GM03348 (cell line): ENCODE measurements around the gene LFNG.
A peak's percentile ranks its signal among the peaks of the same experiment; 100 is the strongest.
"Not testable (repeated sequence)": the region's sequence is repeated elsewhere in the genome, so short reads cannot be mapped to it uniquely, and the experiment has no call there.

Experiments used
- DNase-seq: peaks from one replicate; pipeline ENCODE4 v3.0.0; 2012; ENCODE audit warnings: low spot score

The LFNG gene

GRCh38 chr7:2544541-2545188, 25.1 kb downstream of the LFNG start:
- no peak for DNase-seq

DNA sequence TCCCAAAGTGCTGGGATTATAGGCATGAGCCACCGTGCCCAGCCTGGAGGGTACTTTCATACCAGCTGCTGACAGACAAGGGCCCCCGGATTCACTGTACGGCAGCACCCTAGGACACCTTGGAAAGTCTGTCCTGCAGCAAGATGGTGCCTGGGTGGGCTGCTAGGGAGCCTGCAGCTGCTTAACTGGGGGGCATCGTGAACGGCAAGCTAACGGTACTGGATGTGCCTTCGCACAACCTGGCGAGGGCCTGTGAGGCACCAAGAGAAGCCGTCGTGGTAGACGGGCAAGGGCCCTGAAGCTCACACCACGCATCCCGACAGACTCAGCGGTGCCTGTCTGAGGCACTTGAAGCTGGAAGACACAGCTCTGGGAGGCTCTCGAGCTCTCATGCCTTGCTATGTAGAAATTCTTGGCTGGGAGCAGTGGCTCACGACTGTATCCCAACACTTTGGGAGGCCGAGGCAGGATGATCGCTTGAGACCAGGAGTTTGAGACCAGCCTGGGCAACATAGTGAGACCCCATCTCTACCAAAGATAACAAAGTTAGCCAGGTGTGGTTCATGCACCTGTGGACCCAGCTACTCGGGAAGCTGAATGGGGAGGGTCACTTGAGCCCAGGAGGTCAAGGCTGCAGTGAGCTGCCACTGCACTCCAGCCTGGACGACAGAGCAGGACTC, 26.3 kb downstream of the LFNG start:
- no peak for DNase-seq

- DNase-seq: no peak
These were observed 27.4 kb downstream of the LFNG start for GRCh38 chr7:2546776-2547586.

DNA sequence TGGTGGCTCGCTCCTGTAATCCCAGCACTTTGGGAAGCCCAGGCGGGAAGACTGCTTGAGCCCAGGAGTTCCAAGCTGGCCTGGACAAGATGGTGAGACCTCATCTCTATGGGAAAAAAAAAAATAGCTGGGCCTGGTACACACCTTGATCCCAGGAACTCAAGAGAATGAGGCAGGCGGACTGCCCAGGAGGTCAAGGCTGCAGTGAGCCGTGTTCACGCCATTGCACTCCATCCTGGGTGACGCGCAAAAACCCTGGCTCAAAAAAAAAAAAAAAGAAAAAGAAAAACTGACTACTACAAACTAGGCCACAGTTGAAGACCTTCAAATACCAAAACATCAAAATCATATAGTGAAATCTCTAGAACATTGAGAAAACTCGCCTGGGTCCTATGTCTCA, 31.8 kb downstream of the LFNG start:
- no peak for DNase-seq

DNA sequence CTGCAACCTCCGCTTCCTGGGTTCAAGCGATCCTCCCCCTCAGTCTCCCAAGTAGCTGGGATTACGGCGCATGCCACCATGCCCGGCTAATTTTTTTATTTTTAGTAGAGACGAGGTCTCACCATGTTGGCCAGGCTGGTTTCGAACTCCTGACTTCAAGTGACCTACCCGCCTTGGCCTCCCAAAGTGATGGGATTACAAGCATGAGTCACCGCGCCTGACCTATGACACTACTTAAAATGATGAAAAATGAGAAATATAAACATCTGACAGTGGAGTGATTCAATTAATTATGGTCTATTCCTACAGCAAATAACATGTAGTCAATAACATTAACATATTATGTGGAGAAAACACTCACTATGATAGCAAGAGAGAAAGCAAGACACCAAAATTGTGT, 33.5 kb downstream of the LFNG start:
- no peak for DNase-seq

- no peak for DNase-seq
These were observed 34.4 kb downstream of the LFNG start for GRCh38 chr7:2553831-2554581.

GRCh38 chr7:2554661-2555111, 35.1 kb downstream of the LFNG start:
- no peak for DNase-seq

DNA sequence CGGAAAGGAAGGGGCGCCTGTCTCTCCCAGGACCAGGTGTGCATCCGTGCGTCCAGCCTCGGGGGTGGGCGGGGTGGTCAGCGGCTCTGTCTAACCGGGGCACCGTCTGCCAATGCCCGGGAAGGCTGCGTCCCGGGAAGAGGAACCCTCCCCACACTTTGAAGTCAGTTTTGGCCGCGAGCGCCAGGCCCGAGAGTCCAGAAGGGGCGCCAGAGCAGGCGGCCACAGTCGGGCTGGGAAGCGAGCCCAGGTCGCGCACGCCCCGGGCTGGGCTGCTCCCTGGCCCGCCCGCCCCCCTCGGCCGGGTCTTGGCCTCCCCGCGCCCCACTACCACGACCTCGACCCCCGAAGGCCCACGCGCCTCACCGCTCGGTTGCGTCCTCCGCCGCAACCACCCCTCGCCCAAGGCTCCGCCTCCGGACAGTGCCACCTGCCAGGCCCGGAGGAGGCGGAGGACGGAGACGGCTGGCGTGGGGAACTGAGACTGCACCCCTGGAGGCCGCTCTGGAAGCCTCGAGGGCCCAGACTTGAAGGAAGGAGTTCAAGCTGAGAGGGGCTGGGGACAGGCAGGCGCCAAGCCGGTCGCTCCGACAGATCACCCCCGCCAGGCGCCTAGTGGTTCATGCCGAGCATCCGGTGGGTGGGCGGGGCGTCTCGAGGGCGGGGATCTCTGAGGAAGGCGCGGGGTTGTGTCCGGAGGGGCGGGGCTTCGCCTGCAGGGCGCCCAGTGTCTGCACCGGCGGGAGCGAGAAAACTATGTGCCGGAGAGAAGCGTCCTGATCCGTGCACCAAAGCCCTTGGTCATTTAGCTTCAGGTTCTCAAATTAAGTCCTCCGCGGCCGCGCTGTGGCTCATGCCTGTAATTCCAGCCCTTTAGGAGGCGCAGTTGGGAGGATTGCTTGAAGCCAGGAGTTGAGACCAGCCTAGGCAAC, 35.8 kb downstream of the LFNG start, which contains the start of gene BRAT1:
Gene BRAT1, minus strand, starts transcription at position 404 of the 932 bp plus-strand sequence. CDS start 1,093 bp downstream, outside the sequence.
- peak; percentile 99 for DNase-seq

DNA sequence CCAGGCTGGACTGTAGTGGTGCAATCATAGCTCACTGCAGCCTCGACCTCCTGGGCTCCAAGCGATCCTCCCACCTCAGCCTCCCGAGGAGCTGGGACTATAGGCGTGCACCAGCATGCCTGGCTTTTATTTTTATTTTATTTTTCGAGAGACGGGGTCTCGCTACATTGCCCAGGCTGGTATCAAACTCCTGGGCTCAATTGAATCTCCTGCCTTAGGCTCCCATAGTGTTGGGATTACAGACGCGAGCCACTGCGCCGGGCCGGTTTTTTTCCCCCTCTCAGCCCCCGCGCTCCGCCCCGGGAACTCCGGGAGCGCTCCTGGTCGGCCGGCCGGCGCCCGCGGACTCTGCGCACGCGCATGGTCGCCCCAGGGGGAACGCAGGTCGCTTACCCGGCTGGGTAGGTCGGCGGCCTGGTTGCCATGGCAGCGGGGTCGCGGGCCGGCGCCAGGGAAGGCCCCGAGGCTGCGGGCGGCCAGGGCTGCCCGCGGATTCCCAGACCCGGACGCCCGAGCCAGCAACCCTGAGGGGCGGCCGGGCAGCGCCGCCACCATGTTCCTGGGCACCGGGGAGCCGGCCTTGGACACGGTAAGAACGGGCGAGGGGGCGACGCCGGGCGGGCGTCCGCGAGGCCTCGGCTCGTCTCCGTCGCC, 39.2 kb downstream of the LFNG start, which contains the start of gene IQCE:
Gene IQCE, plus strand, starts transcription at position 351 of the 654 bp plus-strand sequence. Its CDS starts 203 bp downstream, at position 554.
- peak; percentile 99 for DNase-seq

DNA sequence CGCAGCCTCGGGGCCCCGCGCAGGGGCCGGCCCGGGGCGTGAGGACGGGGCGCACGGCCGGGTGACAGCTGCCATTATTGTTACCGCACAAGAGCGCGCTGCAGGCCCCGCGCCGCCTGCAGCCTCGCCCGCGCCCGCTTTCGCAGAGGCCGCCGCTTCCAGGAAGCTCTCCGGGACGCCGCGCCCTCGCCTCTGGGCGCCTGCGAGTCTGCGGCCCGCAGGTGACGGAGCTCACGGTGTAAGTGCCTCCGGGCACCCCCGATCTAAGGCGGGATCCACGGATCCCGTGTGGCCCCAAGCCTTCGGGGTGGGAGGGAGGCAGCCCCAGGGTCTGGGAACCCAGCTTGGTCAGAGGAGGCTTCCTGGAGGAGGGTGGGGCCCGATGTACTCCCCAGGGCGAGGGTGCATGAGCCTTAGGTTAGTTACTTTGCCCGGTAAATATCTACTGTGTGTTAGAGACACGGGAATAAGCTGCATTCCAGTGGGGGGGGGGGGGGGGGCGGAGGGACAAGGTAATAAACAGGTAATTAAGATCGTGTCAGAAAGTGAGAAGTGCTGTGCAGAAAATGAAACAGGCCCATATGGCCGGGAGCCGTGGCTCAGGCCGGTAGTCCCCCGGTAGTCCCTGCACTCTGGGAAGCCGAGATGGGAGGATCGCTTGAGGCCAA, 39.8 kb downstream of the LFNG start:
- no peak for DNase-seq

- not testable (repeated sequence) for DNase-seq
These were observed 44.4 kb downstream of the LFNG start for GRCh38 chr7:2563955-2564354.

DNA sequence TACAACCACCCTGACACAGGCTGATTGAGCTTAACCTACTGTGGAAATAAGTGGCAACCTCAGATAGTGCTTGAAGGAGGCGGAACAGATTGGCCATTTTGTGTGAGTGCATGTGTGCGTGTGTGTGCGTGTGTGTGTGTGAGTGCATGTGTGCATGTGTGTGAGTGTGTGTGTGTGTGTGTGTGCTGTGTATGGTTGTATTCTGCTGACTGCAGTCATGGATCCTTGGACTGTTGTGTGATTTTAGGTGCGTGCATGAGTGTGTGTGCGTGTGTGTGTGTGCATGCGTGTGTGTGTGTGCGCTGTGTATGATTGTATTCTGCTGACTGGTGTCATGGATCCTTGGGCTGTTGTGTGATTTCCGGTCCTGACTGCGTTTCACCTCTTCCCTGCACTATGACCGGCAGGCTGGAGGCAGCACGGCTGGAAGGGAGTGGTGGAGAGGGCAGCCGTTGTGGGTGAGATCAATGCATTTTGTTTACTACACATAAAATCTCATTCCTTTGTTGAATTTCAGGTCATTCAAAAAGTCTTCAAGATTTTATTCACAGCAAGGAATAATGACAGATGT, 45.5 kb downstream of the LFNG start:
- no peak for DNase-seq

DNA sequence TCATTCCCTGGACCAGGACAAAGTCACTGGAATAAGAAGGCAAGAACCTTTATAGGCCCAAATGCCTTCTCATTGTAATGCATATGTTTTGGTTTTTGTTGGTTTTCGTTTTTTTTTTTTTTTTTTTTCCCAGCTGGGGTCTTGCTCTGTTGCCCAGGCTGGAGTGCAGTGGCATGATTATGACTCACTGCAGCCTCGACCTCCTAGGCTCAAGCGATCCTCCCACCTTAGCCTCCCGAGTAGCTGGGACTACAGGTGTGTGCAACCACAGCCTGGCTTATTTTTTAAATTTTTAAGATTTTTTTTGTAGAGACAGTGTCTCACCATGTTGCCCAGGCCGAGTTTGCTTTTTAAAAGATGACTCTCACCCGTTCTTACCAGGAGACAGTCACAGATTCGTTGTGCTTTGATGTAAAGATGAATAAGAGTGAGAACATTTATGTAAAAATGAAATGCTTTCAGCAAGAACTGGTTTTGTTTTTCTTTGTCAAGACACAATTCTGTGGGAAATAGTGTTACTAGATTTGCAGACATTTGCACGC, 46.8 kb downstream of the LFNG start:
- no peak for DNase-seq

DNA sequence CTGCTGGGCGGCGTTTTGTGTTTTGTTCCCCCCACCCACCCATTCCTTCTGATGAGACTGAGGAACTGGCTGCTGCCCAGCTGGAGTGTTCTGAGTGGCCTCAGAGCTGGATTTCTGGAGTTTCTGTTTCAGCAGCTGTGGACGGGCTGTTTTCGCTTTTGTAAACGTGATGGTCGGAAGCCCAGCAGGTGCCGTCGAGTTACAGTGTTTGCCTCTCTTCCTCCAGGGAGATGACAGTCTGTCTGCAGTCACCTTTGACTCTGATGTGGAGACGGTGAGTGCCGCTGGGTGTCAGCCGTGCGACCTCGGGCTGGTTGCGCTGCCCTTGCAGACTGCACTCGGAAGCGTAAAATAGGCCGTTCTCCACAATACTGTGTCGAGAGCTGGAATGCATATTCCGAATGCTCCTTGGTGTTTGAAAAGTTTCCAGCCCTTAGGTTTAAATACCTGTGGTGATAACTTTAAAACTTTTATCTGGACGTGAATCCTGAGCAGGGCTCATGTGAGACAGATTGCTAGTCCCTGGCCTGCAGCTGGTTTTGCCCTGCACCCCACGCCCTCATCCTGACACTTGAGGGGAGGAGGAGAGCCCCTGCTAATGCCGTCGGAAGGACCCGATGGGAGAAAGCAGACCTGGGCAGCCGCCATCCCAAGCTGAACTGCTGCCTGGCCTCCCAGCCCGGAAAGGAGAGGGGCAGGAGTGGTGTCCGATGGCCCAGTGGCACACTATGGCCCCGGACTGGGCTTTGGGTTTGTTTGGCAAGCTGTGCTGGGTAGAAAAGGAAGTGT, 47.5 kb downstream of the LFNG start:
- DNase-seq: no peak

DNA sequence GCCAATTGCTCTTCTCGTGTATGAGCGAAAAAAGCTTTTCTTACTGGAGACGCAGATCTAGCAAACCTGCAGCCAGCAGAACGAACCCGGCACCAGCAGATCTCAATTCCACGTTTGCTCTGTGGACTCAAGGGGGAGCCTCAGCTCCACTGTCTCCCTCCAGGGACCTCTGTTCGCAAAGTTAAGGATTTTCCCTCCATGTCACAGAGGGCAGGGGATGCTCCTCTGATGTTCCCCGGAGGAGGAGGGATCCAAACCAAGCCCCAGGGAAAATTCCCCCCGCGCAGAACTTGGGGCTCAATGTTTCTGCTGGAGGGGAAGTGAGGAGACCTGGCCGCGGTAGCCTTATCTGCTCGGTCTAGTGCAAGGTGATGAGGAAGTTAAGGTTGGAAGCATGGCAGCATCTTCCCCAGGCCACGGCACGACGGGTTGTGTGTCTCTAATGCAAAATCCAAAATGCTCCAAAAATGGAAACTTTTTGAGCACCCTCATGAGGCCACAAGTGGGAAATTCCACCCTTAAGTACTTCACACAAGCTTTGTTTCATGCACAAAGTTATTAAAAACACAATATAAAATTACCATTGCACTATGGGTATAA, 48.2 kb downstream of the LFNG start:
- DNase-seq: peak; percentile 72

- DNase-seq: no peak
These were observed 49.1 kb downstream of the LFNG start for GRCh38 chr7:2568521-2569223.

- DNase-seq: no peak
These were observed 49.8 kb downstream of the LFNG start for GRCh38 chr7:2569421-2569820.
